Gastrocnemius medialis (tissue), 4 donors: ENCODE data around the gene MINDY4B. TPM values are rescaled to one million over a fixed set of nuclear protein-coding genes. Genes with fewer than 3 reads are reported as not detected.

ENCODE experiments used
- ATAC-seq, 2 donors: fragments of 150-250 bp; one replicate each; pipeline ENCODE4 v1.9.1; 2016
- DNase-seq, 2 donors: peaks; one replicate each; pipeline ENCODE4 v3.0.0-alpha.2; 2019
- H3K27ac ChIP-seq, 4 donors: fragments of 200-600 bp; sonication (generic); 1 replicate in 1 of 4; 2 replicates in 3 of 4; pipeline ENCODE4 v1.5.1; 2016 to 2018; ENCODE audit warnings: mild to moderate bottlenecking in 2 of 4, moderate library complexity in 1 of 4
- H3K27me3 ChIP-seq, 3 donors: fragments of 200-600 bp; sonication (generic) in 2 of 3; 1 replicate in 1 of 3; 2 replicates in 2 of 3; pipeline versions ENCODE4 v1.5.1 to v1.6.0; 2016 to 2019; ENCODE audit warnings: mild to moderate bottlenecking in 1 of 3, moderate library complexity in 1 of 3
- H3K36me3 ChIP-seq, 2 donors: fragments of 200-600 bp; sonication (generic) in 1 of 2; one replicate each; pipeline ENCODE4 v1.5.1; 2017 to 2018
- H3K4me1 ChIP-seq, 2 donors: fragments of 200-600 bp; sonication (generic) in 1 of 2; one replicate each; pipeline ENCODE4 v1.5.1; 2016 to 2017; ENCODE audit warnings: mild to moderate bottlenecking in 2 of 2
- H3K4me3 ChIP-seq, 4 donors: fragments of 200-600 bp; sonication (generic) in 3 of 4; 1 replicate in 1 of 4; 2 replicates in 3 of 4; pipeline ENCODE4 v1.5.1; 2016 to 2019; ENCODE audit warnings: mild to moderate bottlenecking in 2 of 4
- H3K9me3 ChIP-seq, 3 donors: fragments of 200-600 bp; sonication (generic) in 2 of 3; 1 replicate in 1 of 3; 2 replicates in 2 of 3; pipeline ENCODE4 v1.5.1; 2016 to 2019
- POLR2A ChIP-seq, 2 donors: fragments of 450-650 bp; IDR thresholded peaks; one replicate each; pipeline ENCODE4 v1.6.1; 2017; ENCODE audit warnings: antibody characterized with exemption in 2 of 2, mild to moderate bottlenecking in 2 of 2, moderate library complexity in 2 of 2
- in situ Hi-C, 4 donors: fragments of 200-750 bp; cut with MboI; loops; one replicate each; pipeline versions ENCODE4 v1.15.0 to v1.8.0; 2017; ENCODE audit warnings: low sequenced_read_pairs in 4 of 4
- intact Hi-C: fragments of 100-400 bp; cut with DNase I; formaldehyde crosslinking; loops from one replicate; pipeline ENCODE4 v1.15.1; 2023; ENCODE audit warnings: low total_unique reads
- total RNA-seq, 4 donors: library from RNA; depleted of rRNA; stranded (reverse); fragments of >200 nt; gene quantifications; one replicate each; pipeline versions ENCODE4 v1.1.0 to v1.2.3, GENCODE V29; 2016
- TF ChIP-seq, protein P1 (sequence below), 5 experiments: fragments of 450-650 bp in 3 of 5; fragments of 200-600 bp in 2 of 5; sonication (generic) in 2 of 5; IDR thresholded peaks in 4 of 5; conservative IDR thresholded peaks in 1 of 5; 1 replicate in 4 of 5; 2 replicates in 1 of 5; pipeline ENCODE4 v1.5.1; 2016 to 2019; ENCODE audit warnings: antibody characterized with exemption in 5 of 5, mild to moderate bottlenecking in 3 of 5, moderate library complexity in 3 of 5

The MINDY4B gene
- total RNA-seq, 4 donors from 2014 or later = not detected

DNA sequence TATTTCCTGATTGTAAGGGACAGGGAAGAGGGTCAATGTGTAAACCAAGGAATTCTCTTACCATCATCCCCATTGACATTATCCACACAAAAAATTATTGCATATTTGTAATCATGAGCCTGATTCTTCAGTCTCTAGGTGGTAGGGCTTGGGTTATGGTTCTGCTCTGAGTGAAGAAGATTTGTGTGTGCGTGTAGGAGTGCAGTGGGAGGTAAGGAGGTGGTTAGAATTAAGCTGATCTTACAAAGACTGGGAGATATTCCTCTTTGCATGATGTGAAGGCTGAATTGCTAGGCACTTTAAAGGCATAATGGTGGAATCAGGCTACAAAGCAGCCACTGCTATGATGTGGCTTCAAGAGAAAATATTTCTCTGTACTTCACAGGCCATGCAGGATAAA is 23.0 kb upstream of the MINDY4B start:
- intact Hi-C loops = loop anchor here (5.0 kb wide), 1 partner anchor 219 kb away; no protein-coding TSS in a partner anchor
- DNase-seq = no peak
- no peak for ATAC-seq
- Histone ChIP-seq H3K27me3 (peaks cover 0 to 3% (median 0%) of the 10 kb centered on the region in 3 donors), H3K36me3 (no peaks in the 10 kb centered on the region), H3K4me3 (no peak overlapping the region), H3K27ac (no peak overlapping the region), H3K9me3 (no peaks in the 10 kb centered on the region), H3K4me1 (no peaks in the 10 kb centered on the region)
- in situ Hi-C loops = no loop called here
- TF ChIP-seq POLR2A (IDR thresholded peaks at IDR 0.05) = no peak
- TF ChIP-seq, protein P1, sequence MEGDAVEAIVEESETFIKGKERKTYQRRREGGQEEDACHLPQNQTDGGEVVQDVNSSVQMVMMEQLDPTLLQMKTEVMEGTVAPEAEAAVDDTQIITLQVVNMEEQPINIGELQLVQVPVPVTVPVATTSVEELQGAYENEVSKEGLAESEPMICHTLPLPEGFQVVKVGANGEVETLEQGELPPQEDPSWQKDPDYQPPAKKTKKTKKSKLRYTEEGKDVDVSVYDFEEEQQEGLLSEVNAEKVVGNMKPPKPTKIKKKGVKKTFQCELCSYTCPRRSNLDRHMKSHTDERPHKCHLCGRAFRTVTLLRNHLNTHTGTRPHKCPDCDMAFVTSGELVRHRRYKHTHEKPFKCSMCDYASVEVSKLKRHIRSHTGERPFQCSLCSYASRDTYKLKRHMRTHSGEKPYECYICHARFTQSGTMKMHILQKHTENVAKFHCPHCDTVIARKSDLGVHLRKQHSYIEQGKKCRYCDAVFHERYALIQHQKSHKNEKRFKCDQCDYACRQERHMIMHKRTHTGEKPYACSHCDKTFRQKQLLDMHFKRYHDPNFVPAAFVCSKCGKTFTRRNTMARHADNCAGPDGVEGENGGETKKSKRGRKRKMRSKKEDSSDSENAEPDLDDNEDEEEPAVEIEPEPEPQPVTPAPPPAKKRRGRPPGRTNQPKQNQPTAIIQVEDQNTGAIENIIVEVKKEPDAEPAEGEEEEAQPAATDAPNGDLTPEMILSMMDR (IDR thresholded peaks at IDR 0.05 in 4 of 5, conservative IDR thresholded peaks at IDR 0.05 in 1 of 5) = no peak

GRCh38 chr3:150926328-150926727 is 21.1 kb upstream of the MINDY4B start:
- TF ChIP-seq POLR2A (IDR thresholded peaks at IDR 0.05) = no peak
- TF ChIP-seq, protein P1 (IDR thresholded peaks at IDR 0.05 in 4 of 5, conservative IDR thresholded peaks at IDR 0.05 in 1 of 5) = no peak
- Histone ChIP-seq H3K36me3 (no peaks in the 10 kb centered on the region), H3K4me1 (no peaks in the 10 kb centered on the region), H3K27me3 (peaks cover 0 to 3% (median 0%) of the 10 kb centered on the region in 3 donors), H3K4me3 (no peak overlapping the region), H3K9me3 (no peaks in the 10 kb centered on the region), H3K27ac (no peak overlapping the region)
- in situ Hi-C loops = no loop called here
- DNase-seq (no peak), ATAC-seq (no peak)
- intact Hi-C loops = loop anchor here (5.0 kb wide), 1 partner anchor 221 kb away; no protein-coding TSS in a partner anchor

- intact Hi-C loops (loop anchor here (5.0 kb wide), 1 partner anchor 222 kb away; no protein-coding TSS in a partner anchor), in situ Hi-C loops (no loop called here)
Observed at GRCh38 chr3:150925751-150926201, 20.5 kb upstream of the MINDY4B start.

GRCh38 chr3:150922611-150923010 is 17.4 kb upstream of the MINDY4B start:
- in situ Hi-C loops = loop anchor here in 1 of 4 donors (25.0 kb wide), 1 partner anchor 215 kb away; no protein-coding TSS in a partner anchor
- Histone ChIP-seq H3K27ac (no peak overlapping the region), H3K4me3 (no peak overlapping the region), H3K36me3 (no peaks in the 10 kb centered on the region), H3K27me3 (peaks cover 0 to 3% (median 0%) of the 10 kb centered on the region in 3 donors), H3K9me3 (no peaks in the 10 kb centered on the region), H3K4me1 (no peaks in the 10 kb centered on the region)
- TF ChIP-seq POLR2A (IDR thresholded peaks at IDR 0.05) = no peak
- TF ChIP-seq, protein P1 (IDR thresholded peaks at IDR 0.05 in 4 of 5, conservative IDR thresholded peaks at IDR 0.05 in 1 of 5) = no peak
- no peak for DNase-seq
- intact Hi-C loops = no loop called here
- no peak for ATAC-seq

More at GRCh38 chr3:150925751-150926201, 20.5 kb upstream of the MINDY4B start:
- TF ChIP-seq, protein P1 (IDR thresholded peaks at IDR 0.05 in 4 of 5, conservative IDR thresholded peaks at IDR 0.05 in 1 of 5) = no peak
- TF ChIP-seq POLR2A (IDR thresholded peaks at IDR 0.05) = no peak
- Histone ChIP-seq H3K9me3 (no peaks in the 10 kb centered on the region), H3K27ac (no peak overlapping the region), H3K4me1 (no peaks in the 10 kb centered on the region), H3K4me3 (no peak overlapping the region), H3K36me3 (no peaks in the 10 kb centered on the region), H3K27me3 (peaks cover 0 to 3% (median 0%) of the 10 kb centered on the region in 3 donors)
- no peak for ATAC-seq
- DNase-seq = no peak
